HL-60 (cell line): Measurements from ENCODE around the gene MAGI2.

Experiments
- DNase-seq, 2 experiments: peaks; one replicate each; pipeline ENCODE4 v3.0.0-alpha.2; 2010 to 2020; ENCODE audit warnings: low read depth in 1 of 2, low spot score in 1 of 2
- H3K27ac ChIP-seq: fragments of 250-450 bp; sonication (Bioruptor Pico); replicated peaks from 2 replicates; pipeline ENCODE4 v1.5.1; 2020; ENCODE audit warnings: mild to moderate bottlenecking, moderate library complexity
- H3K27me3 ChIP-seq: fragments of 250-450 bp; sonication (Bioruptor Pico); 2 replicates; pipeline ENCODE4 v1.5.1; 2021; ENCODE audit warnings: mild to moderate bottlenecking, moderate library complexity; ENCODE audit not compliant: insufficient read depth, poor library complexity, severe bottlenecking
- H3K4me3 ChIP-seq: replicated peaks from 2 replicates; pipeline ENCODE4 v1.5.1; 2011; ENCODE audit warnings: mild to moderate bottlenecking, control low read depth, low read length; ENCODE audit not compliant: insufficient read depth
- CTCF ChIP-seq: IDR thresholded peaks from one replicate; pipeline ENCODE4 v1.5.1; 2011; ENCODE audit warnings: low read length, control low read depth, inconsistent platforms; ENCODE audit not compliant: insufficient read depth
- GABPA ChIP-seq: IDR thresholded peaks from 2 replicates; pipeline ENCODE4 v1.6.1; 2012; ENCODE audit warnings: low read depth
- POLR2AphosphoS5 ChIP-seq: IDR thresholded peaks from 2 replicates; pipeline ENCODE4 v1.6.1; 2012; ENCODE audit warnings: low read depth
- SPI1 ChIP-seq: IDR thresholded peaks from 2 replicates; pipeline ENCODE4 v1.6.1; 2012; ENCODE audit warnings: low read depth, mild to moderate bottlenecking, borderline replicate concordance
- TF ChIP-seq, protein P1 (sequence below): IDR thresholded peaks from 2 replicates; pipeline ENCODE4 v1.6.1; 2012; ENCODE audit warnings: low read depth; ENCODE audit not compliant: insufficient replicate concordance

Gene MAGI2

GRCh38 chr7:79009647-79010046 lies 443.8 kb downstream of the MAGI2 start:
- DNase-seq: no peak
- Histone ChIP-seq H3K4me3 (no peak overlapping the region), H3K27ac (no peak overlapping the region), H3K27me3 (no peaks in the 10 kb centered on the region)
- TF ChIP-seq, protein P1, sequence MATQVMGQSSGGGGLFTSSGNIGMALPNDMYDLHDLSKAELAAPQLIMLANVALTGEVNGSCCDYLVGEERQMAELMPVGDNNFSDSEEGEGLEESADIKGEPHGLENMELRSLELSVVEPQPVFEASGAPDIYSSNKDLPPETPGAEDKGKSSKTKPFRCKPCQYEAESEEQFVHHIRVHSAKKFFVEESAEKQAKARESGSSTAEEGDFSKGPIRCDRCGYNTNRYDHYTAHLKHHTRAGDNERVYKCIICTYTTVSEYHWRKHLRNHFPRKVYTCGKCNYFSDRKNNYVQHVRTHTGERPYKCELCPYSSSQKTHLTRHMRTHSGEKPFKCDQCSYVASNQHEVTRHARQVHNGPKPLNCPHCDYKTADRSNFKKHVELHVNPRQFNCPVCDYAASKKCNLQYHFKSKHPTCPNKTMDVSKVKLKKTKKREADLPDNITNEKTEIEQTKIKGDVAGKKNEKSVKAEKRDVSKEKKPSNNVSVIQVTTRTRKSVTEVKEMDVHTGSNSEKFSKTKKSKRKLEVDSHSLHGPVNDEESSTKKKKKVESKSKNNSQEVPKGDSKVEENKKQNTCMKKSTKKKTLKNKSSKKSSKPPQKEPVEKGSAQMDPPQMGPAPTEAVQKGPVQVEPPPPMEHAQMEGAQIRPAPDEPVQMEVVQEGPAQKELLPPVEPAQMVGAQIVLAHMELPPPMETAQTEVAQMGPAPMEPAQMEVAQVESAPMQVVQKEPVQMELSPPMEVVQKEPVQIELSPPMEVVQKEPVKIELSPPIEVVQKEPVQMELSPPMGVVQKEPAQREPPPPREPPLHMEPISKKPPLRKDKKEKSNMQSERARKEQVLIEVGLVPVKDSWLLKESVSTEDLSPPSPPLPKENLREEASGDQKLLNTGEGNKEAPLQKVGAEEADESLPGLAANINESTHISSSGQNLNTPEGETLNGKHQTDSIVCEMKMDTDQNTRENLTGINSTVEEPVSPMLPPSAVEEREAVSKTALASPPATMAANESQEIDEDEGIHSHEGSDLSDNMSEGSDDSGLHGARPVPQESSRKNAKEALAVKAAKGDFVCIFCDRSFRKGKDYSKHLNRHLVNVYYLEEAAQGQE: no peak
- TF ChIP-seq SPI1 (no peak), GABPA (no peak), CTCF (no peak)

DNA sequence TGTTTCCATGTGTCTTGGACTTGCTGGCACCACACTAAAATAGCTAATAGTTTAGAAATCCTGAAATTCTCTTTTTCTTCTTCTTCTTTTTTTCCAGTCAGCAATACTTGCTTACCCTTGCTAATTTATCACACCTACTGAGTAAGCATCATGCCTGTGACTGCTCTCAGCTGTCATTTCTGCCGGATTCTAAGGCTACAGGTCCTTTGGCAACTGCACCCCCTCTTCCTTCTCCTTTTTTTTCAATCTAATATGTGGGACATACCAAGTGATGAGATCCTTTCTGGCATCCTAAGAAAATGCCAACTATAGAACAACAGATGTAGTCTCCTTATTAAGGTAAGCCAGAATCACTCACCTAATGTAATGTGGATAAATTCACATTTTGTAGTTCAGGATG lies 444.7 kb downstream of the MAGI2 start:
- H3K27ac ChIP-seq: no peak overlapping the region
- H3K27me3 ChIP-seq: no peaks in the 10 kb centered on the region
- TF ChIP-seq GABPA: no peak
- TF ChIP-seq SPI1: no peak
- no peak overlapping the region for H3K4me3 ChIP-seq
- no peak for DNase-seq

DNA sequence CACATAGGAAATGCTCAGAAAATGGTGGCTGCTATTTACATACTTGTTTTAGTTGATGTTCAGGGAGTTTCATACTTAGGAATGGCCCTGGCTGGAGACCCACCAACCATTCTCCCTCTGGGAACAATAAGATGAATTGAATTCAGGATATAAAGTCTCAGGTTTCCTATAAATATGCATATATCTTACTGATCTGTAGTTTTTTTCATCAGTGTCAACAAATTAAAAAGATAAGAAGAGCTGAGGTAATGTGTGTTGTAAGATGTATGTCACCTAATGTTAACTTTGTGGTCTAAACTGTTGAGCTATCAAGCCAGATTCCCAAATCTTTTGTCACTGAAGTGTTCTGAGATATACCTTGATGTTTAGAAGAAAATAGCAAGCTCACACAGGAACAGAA lies 457.5 kb downstream of the MAGI2 start:
- no peak overlapping the region for H3K4me3 ChIP-seq
- TF ChIP-seq GABPA (no peak), POLR2AphosphoS5 (no peak), SPI1 (no peak), CTCF (no peak)
- H3K27ac ChIP-seq: no peak overlapping the region
- DNase-seq: no peak
- no peaks in the 10 kb centered on the region for H3K27me3 ChIP-seq

GRCh38 chr7:78993341-78993740 lies 460.1 kb downstream of the MAGI2 start:
- DNase-seq: no peak
- TF ChIP-seq, protein P1: no peak
- no peak for TF ChIP-seq SPI1
- no peak for TF ChIP-seq POLR2AphosphoS5
- no peak for TF ChIP-seq CTCF
- TF ChIP-seq GABPA: no peak
- H3K4me3 ChIP-seq: no peak overlapping the region

More at GRCh38 chr7:78993341-78993740, 460.1 kb downstream of the MAGI2 start:
- H3K27me3 ChIP-seq: no peaks in the 10 kb centered on the region
- H3K27ac ChIP-seq: no peak overlapping the region
